Large intestine (tissue), 3 donors: ENCODE data around the gene ZIC1. TPM values are rescaled to one million over a fixed set of nuclear protein-coding genes. Genes with fewer than 3 reads are reported as not detected.

Source experiments
- DNase-seq, 2 donors: peaks; one replicate each; pipeline versions ENCODE4 v3.0.0 to v3.0.0-alpha.2; 2013
- H3K27ac ChIP-seq: one replicate; pipeline ENCODE4 v1.5.1; 2013; ENCODE audit warnings: low read length
- H3K27me3 ChIP-seq: 2 replicates; pipeline ENCODE4 v1.6.1; 2013; ENCODE audit warnings: low read length; ENCODE audit not compliant: control insufficient read depth, insufficient read depth
- H3K36me3 ChIP-seq: 2 replicates; pipeline ENCODE4 v1.6.1; 2013; ENCODE audit warnings: low read length; ENCODE audit not compliant: control insufficient read depth, insufficient read depth
- H3K4me1 ChIP-seq: one replicate; pipeline ENCODE4 v1.6.1; 2013; ENCODE audit warnings: low read length; ENCODE audit not compliant: control insufficient read depth, insufficient read depth
- H3K4me3 ChIP-seq: one replicate; pipeline ENCODE4 v1.5.1; 2013; ENCODE audit warnings: low read length
- H3K9me3 ChIP-seq: one replicate; pipeline ENCODE4 v1.6.1; 2013; ENCODE audit warnings: mild to moderate bottlenecking, low read depth, low read length, moderate library complexity; ENCODE audit not compliant: control insufficient read depth
- WGBS: methylation state at CpG from one replicate; pipeline ENCODE4 v1.1.5; 2013; ENCODE audit warnings: low lambda C conversion rate; ENCODE audit not compliant: insufficient coverage; 5-methylcytosine and 5-hydroxymethylcytosine counted together
- polyA plus RNA-seq: library from polyadenylated mRNA; unstranded; fragments of 120-200 nt; gene quantifications from one replicate; pipeline ENCODE4 v1.2.1, GENCODE V29; 2013

ZIC1 gene
- polyA plus RNA-seq, 1 donor: 0.01 TPM

DNA sequence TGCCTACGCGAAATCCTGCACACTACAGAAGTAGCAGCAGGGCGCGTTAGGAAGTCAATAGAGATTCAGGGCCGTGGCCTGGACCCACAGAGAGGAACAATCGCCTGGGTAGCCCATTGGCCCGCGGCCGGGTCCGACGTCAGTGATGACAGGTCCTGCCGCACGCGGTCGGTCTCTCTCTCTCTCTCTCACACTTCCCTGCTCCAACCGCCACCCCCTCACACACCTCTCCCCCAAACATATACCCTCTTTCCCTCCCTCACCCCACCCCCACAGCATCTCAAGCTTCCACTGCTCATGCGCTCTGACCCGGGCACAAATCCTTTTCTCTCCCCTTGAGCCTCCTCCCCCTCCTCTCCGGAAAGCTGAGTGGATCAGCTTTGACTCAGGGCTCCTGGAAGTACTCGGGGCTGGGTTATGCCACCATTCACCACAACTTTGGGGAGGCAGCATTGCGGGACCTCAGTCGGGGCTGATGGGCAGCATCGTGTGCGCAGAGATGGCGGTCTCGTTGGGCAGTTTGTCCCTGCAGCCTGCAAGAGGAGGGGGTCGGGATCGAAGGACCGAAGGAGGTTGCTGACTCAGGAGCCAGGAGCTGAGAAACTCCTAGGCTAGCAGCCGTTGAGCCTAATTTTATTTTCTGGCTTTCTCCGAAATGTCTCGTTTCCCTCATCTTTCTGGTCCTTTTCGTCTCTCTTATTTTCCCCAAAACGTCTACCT, 11.8 kb upstream of the ZIC1 start:
- no peaks in the 10 kb centered on the region for H3K36me3 ChIP-seq
- no peak overlapping the region for H3K27ac ChIP-seq
- peaks cover 98% of the 10 kb centered on the region for H3K27me3 ChIP-seq
- peaks cover 34% of the 10 kb centered on the region for H3K9me3 ChIP-seq
- no peak for DNase-seq
- no peaks in the 10 kb centered on the region for H3K4me1 ChIP-seq
- no peak overlapping the region for H3K4me3 ChIP-seq
- WGBS: 4% methylated on average over 8 of the region's 34 CpGs

DNA sequence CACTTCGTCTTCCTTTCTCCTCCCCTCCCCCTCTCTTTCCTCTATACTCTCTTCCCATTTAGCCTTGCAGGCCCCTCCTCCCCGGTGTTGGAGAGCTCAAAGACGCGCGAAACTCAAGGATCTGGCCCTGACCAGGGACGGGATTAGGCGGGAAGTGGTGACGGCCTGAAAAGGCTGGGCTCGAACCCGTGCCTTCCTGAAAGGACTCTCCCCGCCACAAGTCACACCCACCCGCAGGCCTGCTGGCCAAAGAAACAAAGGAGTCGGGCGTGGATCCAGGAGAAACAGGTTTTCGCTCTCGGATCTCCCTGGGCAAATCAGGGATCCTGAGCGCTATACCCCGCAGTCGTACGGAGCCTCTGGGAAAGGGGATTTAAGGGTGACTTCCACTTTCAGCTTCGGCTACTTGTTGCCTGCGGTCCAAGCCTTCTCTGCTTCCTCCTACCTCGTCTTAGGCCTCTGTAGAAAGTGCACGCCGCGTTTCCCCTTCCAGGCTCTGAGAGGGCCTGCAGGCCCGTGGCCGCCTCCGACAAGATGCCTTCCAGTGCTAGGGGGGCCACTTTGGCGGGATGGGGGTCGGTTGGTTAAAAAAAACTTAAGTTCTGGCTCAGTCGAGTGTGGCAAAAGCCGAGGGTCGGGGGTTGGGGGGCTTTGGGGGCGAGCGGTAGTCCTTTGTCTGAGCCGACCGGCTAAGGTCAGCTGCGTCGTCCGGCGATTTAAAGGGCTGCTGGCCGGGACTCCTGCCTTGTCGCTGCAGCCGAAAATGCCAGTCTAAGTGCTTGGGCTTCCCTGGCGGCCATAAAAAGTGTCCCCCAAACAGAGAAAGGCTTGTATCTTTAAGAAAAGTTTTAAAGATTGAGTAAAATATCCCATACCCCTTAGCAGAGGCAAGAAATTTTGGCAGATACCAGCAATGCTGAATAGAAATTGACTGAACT, 11.0 kb upstream of the ZIC1 start:
- no peak for DNase-seq
- Histone ChIP-seq H3K9me3 (peaks cover 30% of the 10 kb centered on the region), H3K4me3 (no peak overlapping the region), H3K36me3 (no peaks in the 10 kb centered on the region), H3K27me3 (peaks cover 97% of the 10 kb centered on the region), H3K4me1 (no peaks in the 10 kb centered on the region), H3K27ac (no peak overlapping the region)
- 0% methylated on average over 1 of the region's 46 CpGs for WGBS

DNA sequence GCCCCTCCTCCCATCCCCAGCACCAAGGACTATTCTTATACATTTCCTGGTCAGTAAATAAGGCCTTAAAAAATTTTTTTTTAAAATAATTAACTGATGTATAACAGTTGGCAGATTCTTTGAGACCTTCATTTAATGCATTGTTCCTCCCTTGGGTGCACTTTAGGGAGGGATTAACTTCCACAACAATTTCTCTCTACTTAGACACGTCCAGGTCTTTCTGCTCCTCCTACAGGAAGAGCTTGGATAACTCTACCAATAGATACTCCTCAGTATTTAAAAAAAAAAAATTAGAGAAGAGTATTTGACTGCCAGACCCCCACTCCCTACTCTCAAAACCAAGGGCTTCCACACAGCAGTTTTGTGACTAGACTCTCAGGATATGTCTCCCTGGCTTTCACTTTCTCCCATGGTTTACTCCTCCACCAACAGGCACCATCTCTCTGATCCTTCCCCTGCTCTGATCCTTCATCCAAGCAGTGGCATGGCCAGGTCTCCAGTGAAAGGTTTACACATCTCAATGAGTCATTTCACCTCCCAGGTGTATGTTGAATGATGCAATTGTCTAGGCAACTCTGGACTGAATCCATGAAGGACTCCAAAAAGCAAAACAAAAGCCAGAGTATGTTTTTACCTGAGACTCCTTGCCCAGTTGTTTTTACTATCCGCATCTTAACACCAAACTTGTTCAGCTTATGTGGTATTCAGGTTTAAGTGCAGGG, 10.2 kb upstream of the ZIC1 start:
- no peak overlapping the region for H3K27ac ChIP-seq
- 80% methylated on average over 1 of the region's 2 CpGs for WGBS
- peaks cover 22% of the 10 kb centered on the region for H3K9me3 ChIP-seq
- H3K4me1 ChIP-seq: no peaks in the 10 kb centered on the region
- DNase-seq: no peak
- no peak overlapping the region for H3K4me3 ChIP-seq
- H3K36me3 ChIP-seq: no peaks in the 10 kb centered on the region
- H3K27me3 ChIP-seq: peaks cover 96% of the 10 kb centered on the region

DNA sequence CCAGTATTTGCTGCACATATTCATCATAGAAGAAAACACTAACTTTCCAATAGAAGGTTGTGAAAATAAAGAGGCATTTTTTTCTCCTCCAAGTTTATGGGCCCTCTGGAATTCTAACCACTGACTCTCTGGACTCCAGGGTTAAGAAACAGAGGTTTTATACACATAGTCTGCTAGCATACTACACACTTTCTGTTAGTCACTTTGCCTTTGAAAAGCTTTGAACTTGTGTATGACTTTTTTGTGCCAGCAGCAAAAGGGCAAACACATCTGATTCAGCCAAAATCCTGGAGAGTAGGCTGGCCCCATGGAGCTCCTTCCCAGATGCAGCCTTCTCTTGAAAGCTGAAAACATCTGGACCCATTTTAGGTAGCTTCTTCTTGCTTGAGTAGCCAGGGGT, 9.1 kb upstream of the ZIC1 start:
- H3K27me3 ChIP-seq: peaks cover 96% of the 10 kb centered on the region
- no peak overlapping the region for H3K27ac ChIP-seq
- H3K36me3 ChIP-seq: no peaks in the 10 kb centered on the region
- DNase-seq: no peak
- H3K4me3 ChIP-seq: no peak overlapping the region
- no peaks in the 10 kb centered on the region for H3K4me1 ChIP-seq
- peaks cover 20% of the 10 kb centered on the region for H3K9me3 ChIP-seq

DNA sequence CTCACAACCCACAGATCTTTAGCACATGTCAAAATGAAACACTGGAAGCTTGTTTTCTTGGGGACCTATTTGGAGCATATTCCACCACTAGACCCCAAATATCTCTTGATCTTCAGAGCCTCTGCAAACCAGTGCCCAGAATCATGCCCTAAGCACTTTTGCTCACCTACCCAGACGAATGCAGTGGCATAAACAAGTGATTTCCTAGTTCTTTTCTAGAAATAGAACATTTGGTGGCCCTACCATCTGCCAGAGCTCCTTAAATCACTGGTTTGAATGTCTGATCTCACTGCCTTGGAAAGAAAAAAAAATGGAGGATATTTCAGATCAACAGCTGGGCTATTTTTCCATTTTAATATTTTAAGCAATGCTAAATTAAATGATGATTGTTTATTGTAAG, 8.2 kb upstream of the ZIC1 start:
- no CpG with 5 or more reads among the region's 1 CpG for WGBS
- H3K4me1 ChIP-seq: no peaks in the 10 kb centered on the region
- H3K4me3 ChIP-seq: no peak overlapping the region
- no peaks in the 10 kb centered on the region for H3K36me3 ChIP-seq
- no peak overlapping the region for H3K27ac ChIP-seq
- DNase-seq: no peak
- peaks cover 20% of the 10 kb centered on the region for H3K9me3 ChIP-seq
- H3K27me3 ChIP-seq: peaks cover 96% of the 10 kb centered on the region

DNA sequence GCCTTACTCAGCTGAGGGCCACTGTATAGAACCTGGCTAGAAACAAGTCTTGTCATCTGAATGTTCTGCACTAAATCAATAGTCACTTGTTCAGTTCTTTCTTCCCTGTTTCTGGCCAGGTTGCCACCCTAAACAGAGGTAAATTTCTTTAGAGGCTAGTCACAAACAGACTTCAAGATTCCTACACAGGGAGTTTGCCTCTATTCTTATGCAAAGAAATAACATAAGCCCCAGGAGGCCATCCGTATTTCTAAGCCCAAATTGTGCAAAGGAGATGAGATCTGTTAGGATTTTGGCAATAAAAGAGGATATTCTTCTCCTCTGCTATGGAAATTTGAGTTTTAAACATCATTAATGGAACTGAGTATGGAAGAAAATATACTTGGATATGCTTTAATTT, 7.7 kb upstream of the ZIC1 start:
- Histone ChIP-seq H3K4me3 (no peak overlapping the region), H3K36me3 (no peaks in the 10 kb centered on the region), H3K9me3 (peaks cover 16% of the 10 kb centered on the region), H3K4me1 (no peaks in the 10 kb centered on the region), H3K27ac (no peak overlapping the region), H3K27me3 (peaks cover 96% of the 10 kb centered on the region)
- no peak for DNase-seq
- WGBS: no CpG with 5 or more reads among the region's 1 CpG

DNA sequence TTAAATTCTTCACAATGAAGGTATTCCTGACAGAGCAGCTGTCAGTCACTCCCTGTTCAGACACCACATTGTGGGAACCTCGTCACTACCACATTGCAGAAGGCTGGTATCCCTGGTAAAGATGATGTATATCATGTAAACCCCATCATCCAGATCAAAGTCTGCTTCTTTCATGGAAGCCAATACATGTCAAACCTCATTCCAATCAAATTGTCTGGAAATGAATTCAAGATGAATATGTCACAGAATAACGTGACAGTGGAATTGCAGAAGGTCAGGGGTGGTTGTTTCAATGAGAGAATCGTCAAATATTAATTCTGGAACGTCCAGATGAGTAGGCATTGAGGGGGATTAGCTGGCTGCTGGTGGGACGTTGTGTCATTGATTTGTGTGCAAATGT, 7.0 kb upstream of the ZIC1 start:
- H3K9me3 ChIP-seq: peaks cover 9% of the 10 kb centered on the region
- H3K4me1 ChIP-seq: no peaks in the 10 kb centered on the region
- H3K27me3 ChIP-seq: peaks cover 96% of the 10 kb centered on the region
- no peaks in the 10 kb centered on the region for H3K36me3 ChIP-seq
- H3K27ac ChIP-seq: no peak overlapping the region
- no peak overlapping the region for H3K4me3 ChIP-seq
- WGBS: 20% methylated on average over 1 of the region's 5 CpGs
- DNase-seq: no peak

DNA sequence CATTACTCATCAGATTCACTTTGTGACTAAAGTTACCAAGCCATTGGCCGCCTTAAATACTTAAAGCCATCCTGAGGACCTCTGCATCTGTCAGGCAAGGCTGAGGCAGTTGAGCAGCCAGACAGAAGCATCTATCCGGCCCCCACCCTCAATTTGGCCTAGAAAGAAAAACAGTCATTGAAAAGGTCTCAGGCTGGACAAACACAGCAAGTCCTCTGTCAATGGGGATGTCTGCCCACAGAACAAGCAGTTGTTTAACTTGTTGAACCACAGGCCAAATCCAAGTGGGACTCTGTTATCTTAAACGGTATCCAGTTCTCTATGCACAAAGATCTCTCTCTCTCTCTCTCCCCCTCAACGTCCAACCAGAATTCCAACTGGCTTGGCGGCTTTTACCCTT, 5.7 kb upstream of the ZIC1 start:
- Histone ChIP-seq H3K4me3 (no peak overlapping the region), H3K27ac (no peak overlapping the region), H3K9me3 (peaks cover 3% of the 10 kb centered on the region), H3K4me1 (no peaks in the 10 kb centered on the region), H3K27me3 (peaks cover 96% of the 10 kb centered on the region), H3K36me3 (no peaks in the 10 kb centered on the region)
- no peak for DNase-seq
- WGBS: no CpG with 5 or more reads among the region's 5 CpGs

DNA sequence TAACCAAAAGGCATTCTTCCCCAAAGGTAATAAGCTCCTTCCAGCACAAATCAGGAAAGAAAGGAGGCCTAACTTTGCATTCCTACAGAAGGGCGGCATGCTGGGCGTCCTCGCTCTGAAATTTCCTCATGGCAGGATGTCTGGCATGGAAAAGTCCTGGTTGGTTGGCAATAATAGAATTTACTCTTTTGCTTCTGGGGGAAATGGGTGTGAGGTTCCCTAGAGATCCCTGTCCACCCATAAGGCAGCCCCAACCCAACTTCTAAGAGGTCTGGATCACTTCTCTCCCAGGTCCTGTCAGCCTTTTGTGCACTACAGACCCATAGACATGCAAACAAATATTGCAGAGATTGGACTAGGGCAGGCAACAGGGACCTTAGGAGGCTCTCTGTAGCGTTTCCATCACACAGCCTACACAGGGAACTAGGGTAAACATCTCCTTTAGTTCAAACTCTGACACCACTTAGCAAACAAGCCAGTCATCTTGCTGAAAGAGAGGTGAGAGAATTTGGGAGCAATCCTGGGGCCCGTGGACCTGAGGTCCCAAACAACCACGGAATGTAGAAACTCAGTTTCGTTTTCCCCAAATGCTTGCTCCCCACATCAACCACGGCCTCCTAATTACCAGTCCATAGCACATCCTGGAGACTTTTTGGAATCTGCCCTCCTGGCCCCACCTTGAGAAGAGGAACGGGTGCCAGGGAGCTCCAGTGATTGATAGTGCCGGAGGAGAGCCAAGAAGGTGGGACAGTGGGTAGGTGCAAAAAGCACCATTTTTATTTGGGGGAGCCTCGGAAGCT, 5.0 kb upstream of the ZIC1 start:
- WGBS: no CpG with 5 or more reads among the region's 11 CpGs
- H3K36me3 ChIP-seq: no peaks in the 10 kb centered on the region
- H3K9me3 ChIP-seq: peaks cover 3% of the 10 kb centered on the region
- no peak for DNase-seq
- H3K4me3 ChIP-seq: no peak overlapping the region
- peaks cover 3% of the 10 kb centered on the region for H3K4me1 ChIP-seq
- peaks cover 96% of the 10 kb centered on the region for H3K27me3 ChIP-seq
- no peak overlapping the region for H3K27ac ChIP-seq

DNA sequence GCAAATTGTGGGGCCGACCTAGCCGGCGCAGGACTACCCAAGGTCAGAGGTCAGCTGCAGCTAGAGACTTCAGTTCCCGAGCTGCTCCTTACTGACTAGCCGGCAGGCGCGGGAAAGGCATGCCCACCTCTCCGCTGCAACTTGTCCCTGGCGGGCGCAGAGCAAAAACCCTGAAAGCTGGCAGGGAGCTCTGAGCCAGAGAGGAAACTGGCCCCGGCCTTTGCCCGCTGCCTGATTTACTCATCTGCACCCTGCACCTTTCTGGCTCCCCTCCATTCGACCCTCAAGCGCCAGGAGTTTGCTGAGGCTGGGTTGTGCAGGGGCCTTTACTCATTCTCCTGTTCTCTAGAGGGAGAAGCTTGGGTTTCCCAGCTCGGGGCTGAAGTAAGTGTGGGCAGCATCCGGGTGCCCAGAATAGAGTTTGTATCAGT, 4.3 kb upstream of the ZIC1 start:
- peaks cover 7% of the 10 kb centered on the region for H3K9me3 ChIP-seq
- H3K27me3 ChIP-seq: peaks cover 96% of the 10 kb centered on the region
- no peak for DNase-seq
- peaks cover 3% of the 10 kb centered on the region for H3K4me1 ChIP-seq
- H3K36me3 ChIP-seq: no peaks in the 10 kb centered on the region
- WGBS: no CpG with 5 or more reads among the region's 16 CpGs
- no peak overlapping the region for H3K27ac ChIP-seq
- no peak overlapping the region for H3K4me3 ChIP-seq
